OCI-LY1 (cell line): ENCODE results near the gene BCAP31.

ENCODE experiments used
- EZH2 ChIP-seq: fragments of 200-600 bp; sonication (generic), shearing (Covaris generic); IDR thresholded peaks from 2 replicates; pipeline ENCODE4 v1.8.0; 2017; ENCODE audit warnings: borderline replicate concordance, mixed run types, mild to moderate bottlenecking, antibody characterized with exemption, low read length, moderate library complexity, mixed read lengths
- TF ChIP-seq, protein P1 (sequence below): fragments of 200-600 bp; sonication (generic), shearing (Covaris generic); IDR thresholded peaks from 2 replicates; pipeline ENCODE4 v1.5.1; 2017; ENCODE audit warnings: mild to moderate bottlenecking, antibody characterized with exemption, low read length, moderate library complexity, mixed read lengths

DNA sequence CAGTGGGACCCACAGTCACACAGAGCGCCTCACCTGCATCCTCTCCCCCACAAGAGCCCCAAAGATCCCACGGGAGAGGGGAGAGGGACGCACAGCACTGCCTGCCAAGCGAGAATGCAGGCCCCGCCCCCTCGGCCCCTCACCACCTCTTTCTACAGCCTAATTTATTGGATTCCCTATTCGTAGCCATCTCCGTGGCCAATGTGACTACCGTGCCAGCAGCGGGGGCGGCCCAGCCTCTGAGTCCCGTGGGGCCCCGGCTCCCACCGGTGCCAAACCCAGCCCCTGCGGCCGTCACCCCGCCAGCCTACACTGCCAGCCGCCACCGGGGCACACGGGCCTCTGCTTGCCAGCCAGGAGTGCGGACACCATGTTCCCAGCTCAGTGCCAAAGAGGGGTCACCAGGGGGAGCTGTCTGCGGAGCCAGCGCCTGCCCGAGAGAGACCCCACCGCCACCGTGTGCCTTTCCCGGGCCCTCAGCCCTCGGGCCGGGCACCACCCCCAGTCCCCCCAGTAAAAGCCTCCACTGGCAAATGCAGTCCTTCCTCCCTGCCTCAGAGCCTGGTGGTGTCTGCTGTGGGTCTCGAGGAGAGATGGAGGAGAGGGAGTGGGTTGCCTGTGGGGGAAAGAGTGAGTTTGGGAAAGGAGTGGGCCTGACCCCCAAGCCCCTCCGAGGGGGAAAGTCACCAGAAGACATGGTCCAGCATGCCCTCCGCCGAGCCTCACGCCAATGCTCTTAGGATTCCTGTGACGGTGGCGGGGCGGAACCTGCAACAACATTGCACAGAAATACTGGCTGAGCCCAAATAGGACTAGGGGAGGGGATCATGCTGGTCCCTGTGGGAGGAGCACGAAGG, 20.3 kb upstream of the BCAP31 start:
- TF ChIP-seq, protein P1, sequence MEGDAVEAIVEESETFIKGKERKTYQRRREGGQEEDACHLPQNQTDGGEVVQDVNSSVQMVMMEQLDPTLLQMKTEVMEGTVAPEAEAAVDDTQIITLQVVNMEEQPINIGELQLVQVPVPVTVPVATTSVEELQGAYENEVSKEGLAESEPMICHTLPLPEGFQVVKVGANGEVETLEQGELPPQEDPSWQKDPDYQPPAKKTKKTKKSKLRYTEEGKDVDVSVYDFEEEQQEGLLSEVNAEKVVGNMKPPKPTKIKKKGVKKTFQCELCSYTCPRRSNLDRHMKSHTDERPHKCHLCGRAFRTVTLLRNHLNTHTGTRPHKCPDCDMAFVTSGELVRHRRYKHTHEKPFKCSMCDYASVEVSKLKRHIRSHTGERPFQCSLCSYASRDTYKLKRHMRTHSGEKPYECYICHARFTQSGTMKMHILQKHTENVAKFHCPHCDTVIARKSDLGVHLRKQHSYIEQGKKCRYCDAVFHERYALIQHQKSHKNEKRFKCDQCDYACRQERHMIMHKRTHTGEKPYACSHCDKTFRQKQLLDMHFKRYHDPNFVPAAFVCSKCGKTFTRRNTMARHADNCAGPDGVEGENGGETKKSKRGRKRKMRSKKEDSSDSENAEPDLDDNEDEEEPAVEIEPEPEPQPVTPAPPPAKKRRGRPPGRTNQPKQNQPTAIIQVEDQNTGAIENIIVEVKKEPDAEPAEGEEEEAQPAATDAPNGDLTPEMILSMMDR: no peak
- TF ChIP-seq EZH2: no peak
